Occipital lobe (tissue), 2 donors: ENCODE measurements around the gene TMEM263. TPM values are rescaled to one million over a fixed set of nuclear protein-coding genes. Genes with fewer than 3 reads are reported as not detected.
"Not testable (repeated sequence)": the region's sequence is repeated elsewhere in the genome, so short reads cannot be mapped to it uniquely, and the experiment has no call there.

Source experiments
- DNase-seq: peaks from one replicate; lab custom pipeline; 2025; lab: John Stamatoyannopoulos, UW
- total RNA-seq: library from RNA; depleted of rRNA; stranded (reverse); fragments of >200 nt; gene quantifications from one replicate; pipeline ENCODE4 v1.2.3, GENCODE V29; 2014

TMEM263 gene
- 44.6 TPM for total RNA-seq

GRCh38 chr12:106955377-106956047 lies at the start of gene TMEM263:
TSS of gene TMEM263 (plus strand) at chr12:106955907. CDS start at chr12:106967117, 11,210 bp downstream.
- peak; percentile 87 for DNase-seq

GRCh38 chr12:106906715-106907114 lies 49.0 kb upstream of the TMEM263 start:
- DNase-seq: no peak

- no peak for DNase-seq
Observed at GRCh38 chr12:106907411-106907810, 48.3 kb upstream of the TMEM263 start.

- no peak for DNase-seq
Observed at GRCh38 chr12:106907846-106908245, 47.9 kb upstream of the TMEM263 start.

GRCh38 chr12:106908561-106908960 lies 47.1 kb upstream of the TMEM263 start:
- no peak for DNase-seq

- no peak for DNase-seq
Observed at GRCh38 chr12:106910202-106910601, 45.5 kb upstream of the TMEM263 start.

- no peak for DNase-seq
Observed at GRCh38 chr12:106911581-106911980, 44.1 kb upstream of the TMEM263 start.

GRCh38 chr12:106913456-106913855 lies 42.3 kb upstream of the TMEM263 start:
- no peak for DNase-seq

- no peak for DNase-seq
Observed at GRCh38 chr12:106914796-106915634, 40.7 kb upstream of the TMEM263 start.

GRCh38 chr12:106915635-106916026 lies 40.1 kb upstream of the TMEM263 start:
- DNase-seq: no peak

- no peak for DNase-seq
Observed at GRCh38 chr12:106917503-106917902, 38.2 kb upstream of the TMEM263 start.

- DNase-seq: no peak
Observed at GRCh38 chr12:106918746-106919145, 37.0 kb upstream of the TMEM263 start.

- DNase-seq: no peak
Observed at GRCh38 chr12:106919910-106920544, 35.7 kb upstream of the TMEM263 start.

GRCh38 chr12:106921976-106922375 lies 33.7 kb upstream of the TMEM263 start:
- not testable (repeated sequence) for DNase-seq

- not testable (repeated sequence) for DNase-seq
Observed at GRCh38 chr12:106923594-106923993, 32.1 kb upstream of the TMEM263 start.

- no peak for DNase-seq
Observed at GRCh38 chr12:106924268-106924861, 31.3 kb upstream of the TMEM263 start.

- no peak for DNase-seq
Observed at GRCh38 chr12:106926657-106927056, 29.1 kb upstream of the TMEM263 start.

- no peak for DNase-seq
Observed at GRCh38 chr12:106934277-106934676, 21.4 kb upstream of the TMEM263 start.

GRCh38 chr12:106941481-106942156 lies 14.1 kb upstream of the TMEM263 start:
- no peak for DNase-seq

- DNase-seq: no peak
Observed at GRCh38 chr12:106942775-106943174, 12.9 kb upstream of the TMEM263 start.

GRCh38 chr12:106945261-106945851 lies 10.4 kb upstream of the TMEM263 start:
- DNase-seq: no peak
